HG02973 (cell line): ENCODE measurements around the gene MUC20.
"Not testable (repeated sequence)": the region's sequence is repeated elsewhere in the genome, so short reads cannot be mapped to it uniquely, and the experiment has no call there.

Experiments used
- ATAC-seq: cut with Tn5 transposase; IDR thresholded peaks from one replicate; pipeline ENCODE4 v1.9.1; 2021; ENCODE audit warnings: moderate library complexity; ENCODE audit not compliant: unreplicated experiment

MUC20 gene

DNA sequence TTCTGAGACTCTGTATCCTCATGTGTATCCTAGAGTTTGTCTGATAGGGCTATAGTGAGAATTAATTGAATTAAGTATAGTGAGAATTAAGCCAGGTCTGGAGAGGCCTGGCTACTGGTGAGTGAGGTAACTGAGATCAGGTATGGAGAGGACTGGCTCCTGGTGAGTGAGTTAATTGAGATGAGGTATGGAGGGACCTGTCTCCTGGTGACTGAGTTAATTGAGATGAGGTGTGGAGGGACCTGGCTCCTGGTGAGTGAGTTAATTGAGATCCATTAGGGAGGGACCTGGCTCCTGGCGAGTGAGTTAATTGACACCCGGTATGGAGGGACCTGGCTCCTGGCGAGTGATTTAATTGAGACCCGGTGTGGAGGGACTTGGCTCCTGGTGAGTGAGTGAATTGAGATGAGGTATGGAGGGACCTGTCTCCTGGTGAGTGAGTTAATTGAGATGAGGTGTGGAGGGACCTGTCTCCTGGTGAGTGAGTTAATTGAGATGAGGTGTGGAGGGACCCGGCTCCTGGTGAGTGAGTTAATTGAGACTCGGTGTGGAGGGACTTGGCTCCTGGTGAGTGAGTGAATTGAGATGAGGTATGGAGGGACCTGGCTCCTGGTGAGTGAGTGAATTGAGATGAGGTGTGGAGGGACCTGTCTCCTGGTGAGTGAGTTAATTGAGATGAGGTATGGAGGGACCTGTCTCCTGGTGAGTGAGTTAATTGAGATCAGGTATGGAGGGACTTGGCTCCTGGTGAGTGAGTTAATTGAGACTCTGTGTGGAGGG lies 10.5 kb upstream of the MUC20 start:
- ATAC-seq = not testable (repeated sequence)

DNA sequence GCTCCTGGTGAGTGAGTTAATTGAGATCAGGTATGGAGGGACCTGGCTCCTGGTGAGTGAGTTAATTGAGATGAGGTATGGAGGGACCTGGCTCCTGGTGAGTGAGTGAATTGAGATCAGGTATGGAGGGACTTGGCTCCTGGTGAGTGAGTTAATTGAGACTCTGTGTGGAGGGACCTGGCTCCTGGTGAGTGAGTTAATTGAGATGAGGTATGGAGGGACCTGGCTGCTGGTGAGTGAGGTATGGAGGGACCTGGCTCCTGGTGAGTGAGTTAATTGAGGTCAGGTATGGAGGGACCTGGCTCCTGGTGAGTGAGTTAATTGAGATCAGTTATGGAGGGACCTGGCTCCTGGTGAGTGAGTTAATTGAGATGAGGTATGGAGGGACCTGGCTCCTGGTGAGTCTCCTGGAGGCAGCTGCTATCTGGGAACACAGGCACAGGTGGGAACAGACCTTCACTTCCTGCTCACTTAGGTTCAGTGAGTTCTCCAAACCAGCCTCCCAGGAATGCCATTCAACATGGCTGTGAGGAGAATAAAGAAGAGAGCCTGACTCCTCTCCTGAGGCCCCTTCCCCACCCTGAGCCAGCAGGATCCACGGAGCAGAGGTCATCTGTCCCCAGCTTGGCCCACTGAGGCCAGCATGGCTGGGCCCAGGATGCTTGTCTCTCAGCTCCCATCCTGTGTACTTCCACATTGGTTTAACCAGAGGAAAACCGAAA lies 9.5 kb upstream of the MUC20 start:
- not testable (repeated sequence) for ATAC-seq

DNA sequence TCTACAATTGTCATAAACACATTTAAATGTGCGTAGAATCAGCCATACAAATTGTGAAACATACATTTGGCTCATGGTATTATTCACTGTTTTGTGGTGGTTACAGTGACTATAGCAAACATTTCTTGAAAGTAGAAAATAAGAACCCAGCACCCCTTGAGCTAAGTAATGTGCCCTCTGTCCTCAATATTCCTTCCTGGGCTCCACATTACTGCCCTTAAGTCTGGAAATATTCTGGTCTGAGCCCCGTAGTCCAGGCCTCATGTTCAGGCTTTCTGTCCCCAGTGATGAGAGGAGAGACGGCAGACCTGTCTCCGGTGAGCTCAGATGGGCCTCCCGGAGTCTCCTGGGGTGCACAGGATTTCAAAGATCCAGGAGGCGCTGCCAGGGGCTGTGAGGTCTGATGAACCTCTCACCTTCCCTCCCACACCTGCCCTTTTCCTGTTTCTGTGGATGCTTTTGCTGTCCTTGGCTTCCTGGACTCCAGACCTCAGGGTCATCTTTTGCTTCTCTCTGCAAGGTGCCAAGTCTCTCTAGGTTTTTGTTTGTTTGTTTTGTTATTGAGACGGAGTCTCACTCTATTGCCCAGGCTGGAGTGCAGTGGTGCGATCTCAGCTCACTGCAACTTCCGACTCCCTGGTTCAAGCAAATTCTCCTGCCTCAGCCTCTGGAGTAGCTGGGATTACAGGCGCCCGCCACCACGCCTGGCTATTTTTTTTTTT lies 8.8 kb upstream of the MUC20 start:
- ATAC-seq = no peak

DNA sequence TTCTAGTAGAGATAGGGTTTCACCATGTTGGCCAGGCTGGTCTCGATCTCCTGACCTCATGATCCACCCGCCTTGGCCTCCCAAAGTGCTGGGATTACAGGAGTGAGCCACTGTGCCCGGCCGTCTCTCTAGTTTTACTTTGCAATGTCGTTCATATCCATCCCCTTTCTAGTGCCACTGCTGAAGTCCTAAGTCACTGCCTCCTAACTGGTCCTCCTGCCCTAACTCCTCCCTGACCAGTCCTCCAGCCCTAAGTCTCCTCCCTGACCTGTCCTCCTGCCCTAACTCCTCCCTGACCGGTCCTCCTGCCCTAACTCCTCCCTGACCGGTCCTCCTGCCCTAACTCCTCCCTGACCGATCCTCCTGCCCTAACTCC lies 8.3 kb upstream of the MUC20 start:
- not testable (repeated sequence) for ATAC-seq

DNA sequence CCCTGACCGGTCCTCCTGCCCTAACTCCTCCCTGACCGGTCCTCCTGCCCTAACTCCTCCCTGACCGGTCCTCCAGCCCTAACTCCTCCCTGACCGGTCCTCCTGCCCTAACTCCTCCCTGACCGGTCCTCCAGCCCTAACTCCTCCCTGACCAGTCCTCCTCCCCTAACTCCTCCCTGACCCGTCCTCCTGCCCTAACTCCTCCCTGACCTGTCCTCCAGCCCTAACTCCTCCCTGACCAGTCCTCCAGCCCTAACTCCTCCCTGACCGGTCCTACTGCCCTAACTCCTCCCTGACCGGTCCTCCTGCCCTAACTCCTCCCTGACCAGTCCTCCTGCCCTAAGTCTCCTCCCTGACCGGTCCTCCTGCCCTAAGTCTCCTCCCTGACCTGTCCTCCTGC lies 7.6 kb upstream of the MUC20 start:
- ATAC-seq = not testable (repeated sequence)

DNA sequence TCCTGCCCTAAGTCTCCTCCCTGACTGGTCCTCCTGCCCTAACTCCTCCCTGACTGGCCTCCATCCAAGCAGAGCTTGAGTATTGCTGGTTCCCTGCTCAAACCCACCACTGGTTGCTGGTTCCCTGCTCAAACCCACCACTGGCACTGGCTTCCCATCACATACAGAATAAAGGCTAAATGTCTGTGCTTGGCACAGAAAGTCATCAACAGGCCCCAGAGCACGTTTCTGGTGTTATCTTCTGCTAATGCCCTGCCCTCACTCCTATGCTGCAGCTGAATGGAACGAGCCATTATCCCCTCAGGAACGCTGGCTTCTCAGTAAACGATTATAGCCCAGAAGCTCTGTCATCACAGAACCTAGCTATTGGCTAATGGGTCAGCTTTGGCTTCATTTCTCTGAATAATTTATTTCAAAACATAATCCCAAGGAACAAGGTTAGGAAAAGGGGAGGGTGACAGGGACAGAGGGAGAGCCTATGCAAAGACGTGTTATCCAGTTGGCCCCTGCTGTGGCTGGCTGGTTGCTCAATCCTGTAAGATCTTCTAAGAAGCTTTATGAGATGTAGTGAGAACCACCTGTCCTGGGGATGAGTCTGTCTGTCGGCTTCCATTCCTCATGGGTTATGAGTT lies 6.3 kb upstream of the MUC20 start:
- ATAC-seq = no peak

DNA sequence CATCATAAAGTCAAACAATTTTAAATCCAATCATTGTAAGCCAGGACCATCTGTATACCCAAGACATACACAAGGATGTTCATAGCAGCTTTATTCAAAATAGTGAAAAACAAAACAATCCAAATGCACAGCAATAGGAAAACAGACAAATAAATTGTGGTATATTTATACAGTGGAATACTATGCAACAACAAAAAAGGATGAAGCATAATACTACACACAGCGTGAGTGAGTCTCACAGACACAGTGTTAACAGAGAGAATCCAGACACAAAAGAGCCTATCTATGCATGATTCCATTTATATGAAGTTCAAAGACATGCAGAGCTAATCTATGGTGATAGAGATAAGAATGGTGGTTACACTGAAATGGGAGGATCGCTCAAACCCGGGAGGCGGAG lies 5.6 kb upstream of the MUC20 start:
- no peak for ATAC-seq

DNA sequence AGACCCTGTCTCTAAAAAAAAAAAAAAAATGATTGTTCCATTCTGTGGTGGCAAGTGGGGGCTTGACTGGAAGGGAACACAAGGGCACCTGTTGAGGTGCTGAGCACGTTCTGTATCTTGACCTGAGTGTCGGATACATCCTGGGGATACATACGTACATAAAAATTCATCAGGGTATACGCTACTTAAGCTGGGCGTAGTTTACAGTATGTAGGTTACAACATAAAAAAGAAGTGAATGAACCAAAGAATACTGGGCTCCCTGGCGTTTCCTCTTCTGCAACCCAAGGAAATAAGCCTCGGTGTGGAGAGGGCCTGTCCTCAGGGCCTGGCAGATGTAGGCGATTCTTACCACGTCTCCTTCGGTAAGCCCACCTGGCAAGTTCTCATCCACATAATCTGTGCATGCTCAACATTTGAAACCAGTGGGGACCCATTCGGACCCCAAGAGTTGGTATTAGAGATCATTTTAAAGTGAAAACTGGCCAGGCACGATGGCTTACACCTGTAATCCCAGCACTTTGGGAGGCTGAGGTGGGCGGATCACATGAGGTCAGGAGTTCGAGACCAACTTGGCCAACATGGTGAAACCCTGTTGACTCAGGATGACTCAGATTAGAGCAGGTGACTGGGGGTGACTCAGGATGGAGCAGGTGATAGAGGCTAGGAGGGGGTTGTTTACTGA lies 5.1 kb upstream of the MUC20 start:
- ATAC-seq = no peak

DNA sequence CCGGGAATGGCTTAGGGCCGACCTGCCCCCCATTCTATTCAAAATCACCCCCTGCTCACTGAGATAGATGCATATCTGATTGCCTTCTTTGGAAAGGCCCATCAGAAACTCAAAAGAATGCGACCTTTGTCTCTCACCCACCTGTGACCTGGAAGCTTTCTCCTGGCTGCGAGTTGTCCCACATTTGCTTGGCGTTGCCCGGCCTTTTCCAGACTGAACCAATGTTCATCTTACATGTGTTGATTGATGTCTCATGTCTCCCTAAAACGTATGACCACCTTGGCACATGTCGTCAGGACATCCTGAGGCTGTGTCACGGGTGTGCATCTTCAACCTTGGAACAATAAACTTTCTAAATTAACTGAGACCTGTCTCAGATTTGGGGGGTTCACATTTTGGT lies 3.4 kb upstream of the MUC20 start:
- no peak for ATAC-seq

DNA sequence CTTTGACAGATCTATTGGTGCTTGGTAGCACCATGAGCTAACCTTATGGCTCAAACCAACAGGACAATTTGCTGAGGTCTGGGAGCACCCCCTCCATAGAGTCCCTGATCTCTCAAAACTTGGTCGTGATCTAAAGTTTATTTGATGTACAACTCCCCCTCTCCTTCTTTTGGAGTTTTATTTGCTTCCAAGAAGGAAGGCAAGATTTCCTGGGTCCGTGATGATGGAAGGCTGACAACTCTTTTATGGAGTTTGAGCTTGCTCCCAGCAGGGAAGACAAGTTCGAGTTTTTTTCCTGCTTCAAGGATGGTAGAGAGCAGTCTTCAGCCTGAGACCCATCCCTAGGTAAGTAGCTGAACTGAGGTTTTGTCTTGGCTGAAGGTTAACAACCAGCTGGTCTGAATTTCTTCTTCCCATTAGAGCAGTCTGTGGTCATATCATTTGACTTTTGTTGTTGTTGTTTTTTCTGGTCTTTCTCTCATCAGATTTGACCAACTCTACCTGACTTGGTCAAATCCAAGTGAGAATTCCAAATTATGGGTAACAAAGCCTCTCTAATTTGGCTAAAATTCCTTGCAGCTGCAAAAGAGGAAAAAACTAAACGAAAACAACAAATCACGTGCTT lies 2.8 kb upstream of the MUC20 start:
- no peak for ATAC-seq

DNA sequence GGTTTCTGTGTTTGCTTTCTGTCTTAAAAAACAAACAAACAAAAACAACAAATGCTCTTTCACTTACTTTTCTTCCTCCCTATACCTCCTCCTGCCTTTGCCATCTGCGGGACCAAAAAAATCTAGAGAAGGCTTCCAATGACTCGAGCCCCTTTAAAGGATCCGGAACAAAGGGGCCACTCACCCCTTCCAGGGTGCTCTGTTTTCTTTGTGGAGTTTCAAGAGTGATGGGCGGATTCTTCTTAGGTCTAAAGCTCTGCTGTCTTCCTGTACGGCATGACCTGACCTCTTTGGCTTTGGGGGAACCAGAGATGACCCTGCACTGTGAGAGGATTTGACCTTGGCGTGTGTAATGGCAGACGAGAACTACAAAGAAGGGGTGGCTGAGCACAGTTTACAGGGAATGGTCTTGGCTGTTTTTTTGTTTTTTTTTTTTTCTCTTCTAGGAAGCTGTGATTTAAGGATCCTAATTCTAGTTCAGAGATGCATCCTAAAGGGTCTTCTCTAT lies 2.2 kb upstream of the MUC20 start:
- ATAC-seq = no peak

DNA sequence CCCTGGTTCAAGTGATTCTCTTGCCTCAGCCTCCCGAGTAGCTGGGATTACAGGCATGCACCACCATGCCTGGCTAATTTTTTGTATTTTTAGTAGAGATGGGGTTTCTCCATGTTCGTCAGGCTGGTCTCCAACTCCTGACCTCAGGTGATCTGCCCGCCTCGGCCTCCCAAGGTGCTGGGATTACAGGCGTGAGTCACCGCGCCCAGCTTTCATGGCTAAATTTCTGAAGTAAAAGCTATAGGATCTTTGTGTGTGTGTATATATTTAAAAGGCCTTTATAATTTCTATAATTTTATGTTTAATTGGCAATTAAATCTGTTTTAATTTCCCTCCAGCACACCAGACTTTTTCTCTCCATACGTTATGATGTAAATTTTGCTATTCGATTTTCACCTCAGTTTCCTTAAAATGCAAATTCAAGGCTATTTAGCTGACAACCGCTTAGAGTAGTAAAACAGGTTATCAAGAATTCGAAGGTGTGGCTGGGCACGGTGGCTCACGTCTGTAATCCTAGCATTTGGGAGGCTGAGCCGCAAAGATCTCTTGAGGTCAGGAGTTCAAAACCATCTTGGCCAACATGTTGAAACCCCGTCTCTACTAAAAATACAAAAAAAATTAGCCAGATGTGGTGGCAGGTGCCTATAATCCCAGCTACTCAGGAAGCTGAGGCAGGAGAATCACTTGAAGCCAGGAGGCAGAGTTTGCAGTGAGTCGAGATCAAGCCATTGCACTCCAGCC lies 1.1 kb upstream of the MUC20 start:
- ATAC-seq = not testable (repeated sequence)

DNA sequence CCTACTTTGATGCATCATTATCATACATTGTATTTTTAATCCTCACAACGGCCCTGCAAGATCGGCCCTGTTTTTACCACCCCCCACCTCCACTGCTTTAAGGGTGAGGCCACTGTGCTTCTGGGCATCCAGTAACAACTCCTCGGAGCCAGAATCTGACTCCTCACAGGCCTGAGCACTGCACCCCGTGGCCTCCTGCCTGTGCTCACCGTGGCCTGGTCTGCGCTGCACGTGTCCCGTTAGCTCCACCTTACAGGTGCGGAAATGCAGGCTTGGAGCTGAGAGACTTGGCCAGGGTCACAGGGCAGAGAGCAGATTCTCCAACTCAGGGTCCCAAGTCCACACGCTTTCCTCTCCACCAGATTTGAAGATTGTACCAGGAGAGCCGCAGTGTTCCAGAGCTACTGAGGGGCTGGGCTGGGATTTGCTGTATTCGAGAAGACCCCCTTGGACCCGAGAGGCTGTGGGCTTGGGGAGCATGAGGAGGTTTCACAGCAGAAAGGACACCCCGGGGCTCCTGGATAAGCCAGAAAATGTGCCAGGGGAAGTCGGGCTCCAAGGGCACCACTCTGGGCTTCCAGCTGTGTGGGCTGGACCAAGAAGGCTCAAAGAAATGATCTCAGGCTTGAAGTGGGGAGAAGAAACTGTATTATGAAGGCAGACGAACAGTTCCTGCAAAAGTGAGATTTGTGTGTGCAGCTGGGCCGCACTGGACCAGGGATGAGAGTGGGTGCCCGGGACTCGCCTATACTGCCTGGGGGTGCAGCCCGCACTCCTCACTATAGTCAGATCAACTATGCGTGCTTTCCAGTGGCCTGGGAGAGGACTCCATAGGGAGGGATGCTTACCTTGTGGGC lies 1.6 kb downstream of the MUC20 start:
- not testable (repeated sequence) for ATAC-seq

DNA sequence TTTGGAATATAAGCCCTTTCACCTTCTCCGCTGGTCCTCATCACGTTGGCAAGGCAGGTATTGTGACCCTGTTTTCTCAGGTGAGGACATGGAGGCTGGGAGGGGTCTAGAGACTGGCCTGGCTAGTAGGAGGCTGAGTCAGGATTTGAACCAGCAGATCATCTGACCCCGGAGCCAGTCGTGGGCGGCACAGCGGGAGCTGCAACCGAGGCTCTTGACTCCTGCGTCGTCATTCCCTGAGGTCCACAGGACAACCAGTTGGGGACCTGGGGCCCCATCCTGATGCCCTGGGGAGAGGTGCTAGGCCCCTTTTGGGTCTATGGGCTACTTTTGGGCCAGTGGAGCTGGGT lies 2.2 kb downstream of the MUC20 start:
- ATAC-seq = not testable (repeated sequence)

DNA sequence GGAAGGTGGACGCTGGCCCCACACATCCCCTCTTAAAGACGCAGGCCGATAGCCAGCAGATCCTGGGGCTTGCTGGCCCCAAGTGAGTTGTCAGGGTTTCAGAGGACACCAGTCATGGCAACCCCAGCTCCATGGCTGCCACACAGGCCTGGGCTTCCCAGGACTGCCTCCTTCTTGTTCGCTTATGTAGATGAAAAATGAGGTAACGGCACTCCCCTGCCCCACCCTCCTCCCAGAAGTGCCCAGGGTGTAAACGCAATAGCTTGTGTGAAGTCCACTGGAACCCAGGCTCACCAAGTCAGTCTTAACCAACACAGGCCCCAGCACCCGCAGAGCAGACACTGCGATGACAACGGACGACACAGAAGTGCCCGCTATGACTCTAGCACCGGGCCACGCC lies 3.6 kb downstream of the MUC20 start:
- ATAC-seq = not testable (repeated sequence)

DNA sequence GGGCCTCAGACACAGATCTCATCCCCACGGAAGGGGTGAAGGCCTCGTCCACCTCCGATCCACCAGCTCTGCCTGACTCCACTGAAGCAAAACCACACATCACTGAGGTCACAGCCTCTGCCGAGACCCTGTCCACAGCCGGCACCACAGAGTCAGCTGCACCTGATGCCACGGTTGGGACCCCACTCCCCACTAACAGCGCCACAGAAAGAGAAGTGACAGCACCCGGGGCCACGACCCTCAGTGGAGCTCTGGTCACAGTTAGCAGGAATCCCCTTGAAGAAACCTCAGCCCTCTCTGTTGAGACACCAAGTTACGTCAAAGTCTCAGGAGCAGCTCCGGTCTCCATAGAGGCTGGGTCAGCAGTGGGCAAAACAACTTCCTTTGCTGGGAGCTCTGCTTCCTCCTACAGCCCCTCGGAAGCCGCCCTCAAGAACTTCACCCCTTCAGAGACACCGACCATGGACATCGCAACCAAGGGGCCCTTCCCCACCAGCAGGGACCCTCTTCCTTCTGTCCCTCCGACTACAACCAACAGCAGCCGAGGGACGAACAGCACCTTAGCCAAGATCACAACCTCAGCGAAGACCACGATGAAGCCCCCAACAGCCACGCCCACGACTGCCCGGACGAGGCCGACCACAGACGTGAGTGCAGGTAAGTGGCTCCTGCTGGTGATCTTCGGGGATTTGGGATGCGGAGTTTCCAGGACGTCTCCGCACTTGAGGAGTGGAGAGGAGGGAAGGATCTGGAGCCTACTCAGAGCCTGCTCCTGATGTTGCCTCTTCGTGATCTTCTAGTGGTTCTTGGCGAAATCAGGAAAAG lies 5.3 kb downstream of the MUC20 start:
- not testable (repeated sequence) for ATAC-seq

DNA sequence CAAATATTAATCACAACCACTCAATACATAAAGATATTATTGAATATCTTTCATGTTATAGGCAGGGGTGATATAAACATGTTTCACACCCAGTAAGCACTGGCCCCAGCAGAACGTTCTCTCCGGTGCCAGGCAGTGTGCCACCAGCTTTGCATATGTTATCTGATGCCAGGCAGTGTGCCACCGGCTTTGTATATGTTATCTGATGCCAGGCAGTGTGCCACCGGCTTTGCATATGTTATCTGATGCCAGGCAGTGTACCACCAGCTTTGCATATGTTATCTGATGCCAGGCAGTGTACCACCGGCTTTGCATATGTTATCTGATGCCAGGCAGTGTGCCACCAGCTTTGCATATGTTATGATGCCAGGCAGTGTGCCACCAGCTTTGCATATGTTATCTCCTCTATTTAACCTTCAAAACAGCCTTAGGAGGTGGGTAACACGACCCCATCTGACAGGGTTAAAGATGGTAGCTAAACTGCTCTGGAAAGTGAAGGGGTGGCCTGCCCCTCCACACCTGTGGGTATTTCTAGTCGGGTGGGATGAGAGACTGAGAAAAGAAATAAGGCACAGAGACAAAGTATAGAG lies 6.9 kb downstream of the MUC20 start:
- no peak for ATAC-seq
